ENCODE results near the gene RARB. TPM values are rescaled to one million over a fixed set of nuclear protein-coding genes. Genes with fewer than 3 reads are reported as not detected.

Gene RARB
- total and polyA plus RNA-seq, 9 of the 15 experiments (the other 6 are each of a cell fraction or from before 2014, with no cell fraction given): 0.15 to 1.3 (median 0.27) TPM

DNA sequence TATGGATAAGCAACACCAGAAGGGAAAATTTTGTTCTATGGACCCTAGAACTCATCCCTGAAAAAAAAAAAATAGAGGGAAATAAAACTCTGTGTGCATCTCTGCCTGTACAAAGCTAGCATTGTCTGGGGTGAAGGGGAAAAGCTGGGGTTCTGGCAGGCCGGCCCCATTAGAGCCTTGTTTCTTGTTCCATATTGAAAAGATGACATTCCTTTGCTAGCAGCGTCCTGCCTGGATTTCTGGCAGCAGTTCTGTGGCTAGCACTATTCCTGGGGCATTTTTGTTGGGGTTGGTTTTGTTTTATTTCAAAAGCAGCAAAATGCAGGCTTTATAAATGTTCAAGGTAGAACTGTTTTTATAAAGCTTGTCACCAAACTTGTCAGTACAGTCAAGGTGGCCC is 45.2 kb downstream of the RARB start (continued):
- TF ChIP-seq, protein P1, sequence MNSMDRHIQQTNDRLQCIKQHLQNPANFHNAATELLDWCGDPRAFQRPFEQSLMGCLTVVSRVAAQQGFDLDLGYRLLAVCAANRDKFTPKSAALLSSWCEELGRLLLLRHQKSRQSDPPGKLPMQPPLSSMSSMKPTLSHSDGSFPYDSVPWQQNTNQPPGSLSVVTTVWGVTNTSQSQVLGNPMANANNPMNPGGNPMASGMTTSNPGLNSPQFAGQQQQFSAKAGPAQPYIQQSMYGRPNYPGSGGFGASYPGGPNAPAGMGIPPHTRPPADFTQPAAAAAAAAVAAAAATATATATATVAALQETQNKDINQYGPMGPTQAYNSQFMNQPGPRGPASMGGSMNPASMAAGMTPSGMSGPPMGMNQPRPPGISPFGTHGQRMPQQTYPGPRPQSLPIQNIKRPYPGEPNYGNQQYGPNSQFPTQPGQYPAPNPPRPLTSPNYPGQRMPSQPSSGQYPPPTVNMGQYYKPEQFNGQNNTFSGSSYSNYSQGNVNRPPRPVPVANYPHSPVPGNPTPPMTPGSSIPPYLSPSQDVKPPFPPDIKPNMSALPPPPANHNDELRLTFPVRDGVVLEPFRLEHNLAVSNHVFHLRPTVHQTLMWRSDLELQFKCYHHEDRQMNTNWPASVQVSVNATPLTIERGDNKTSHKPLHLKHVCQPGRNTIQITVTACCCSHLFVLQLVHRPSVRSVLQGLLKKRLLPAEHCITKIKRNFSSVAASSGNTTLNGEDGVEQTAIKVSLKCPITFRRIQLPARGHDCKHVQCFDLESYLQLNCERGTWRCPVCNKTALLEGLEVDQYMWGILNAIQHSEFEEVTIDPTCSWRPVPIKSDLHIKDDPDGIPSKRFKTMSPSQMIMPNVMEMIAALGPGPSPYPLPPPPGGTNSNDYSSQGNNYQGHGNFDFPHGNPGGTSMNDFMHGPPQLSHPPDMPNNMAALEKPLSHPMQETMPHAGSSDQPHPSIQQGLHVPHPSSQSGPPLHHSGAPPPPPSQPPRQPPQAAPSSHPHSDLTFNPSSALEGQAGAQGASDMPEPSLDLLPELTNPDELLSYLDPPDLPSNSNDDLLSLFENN (IDR thresholded peaks at IDR 0.05; ENCODE audit: low read depth in 2 of 2, low read length in 2 of 2): no peak

DNA sequence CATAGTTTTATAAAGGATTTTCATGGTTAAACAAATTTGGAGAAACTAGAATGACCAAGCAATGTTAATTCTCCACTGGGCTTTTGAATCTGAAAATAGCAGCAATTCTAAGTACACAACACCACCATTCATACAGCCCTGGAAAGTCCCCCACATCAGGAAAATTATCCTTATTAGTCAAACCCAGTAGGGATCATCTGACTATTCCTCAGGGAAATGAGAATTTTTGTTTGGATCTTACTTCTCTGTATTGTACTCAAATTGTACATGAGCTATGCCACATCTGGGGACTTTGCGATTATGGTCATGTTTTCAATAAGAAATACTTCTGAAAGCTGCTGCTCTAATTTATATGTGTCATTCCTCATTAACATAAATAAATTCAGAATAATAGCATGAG is 46.0 kb downstream of the RARB start:
- no peak overlapping the region for H2AFZ ChIP-seq (ENCODE audit: low read depth, low read length)
- H3K27ac ChIP-seq (ENCODE audit: extremely low read depth, low read depth, low read length): no peak overlapping the region
- POLR2A ChIA-PET: no interaction called here
- FAIRE-seq: no peak
- intact Hi-C loops (cut with micrococcal nuclease): no loop called here
- no TSS peak for BruUV-seq (replicated peaks)
- H3K4me3 ChIP-seq: no peak overlapping the region
- H3K9me1 ChIP-seq (ENCODE audit: control insufficient read depth, insufficient read depth, low read length): no peaks in the 10 kb centered on the region
- 0% methylated on average over 1 of the region's 1 CpG for WGBS (ENCODE audit: insufficient coverage, low coverage, missing lambda C conversion rate)
- H3K27me3 ChIP-seq (ENCODE audit: control insufficient read depth in 2 of 2, insufficient read depth in 2 of 2, low read length in 2 of 2): no peaks in the 10 kb centered on the region
- H3K36me3 ChIP-seq (ENCODE audit: control insufficient read depth, insufficient read depth, low read length): no peaks in the 10 kb centered on the region
- in situ Hi-C loops (cut with MboI): no loop called here
- H3K9me3 ChIP-seq (replicated peaks; ENCODE audit: control insufficient read depth, insufficient read depth, low read depth, low read length): no peaks in the 10 kb centered on the region
- no peak overlapping the region for H3K4me2 ChIP-seq (ENCODE audit: insufficient read depth, low read length)
- no peaks in the 10 kb centered on the region for H3K79me2 ChIP-seq (ENCODE audit: control insufficient read depth, insufficient read depth, low read length)
- H3K9ac ChIP-seq (ENCODE audit: insufficient read depth in 1 of 2, low read depth in 2 of 2, low read length in 2 of 2): no peak overlapping the region
- CTCF ChIA-PET (ENCODE audit: low intra/inter-chr PET ratio): no interaction called here
- H4K20me1 ChIP-seq (replicated peaks; ENCODE audit: control insufficient read depth, insufficient read depth, low read length): no peaks in the 10 kb centered on the region
- ATAC-seq: no peak
- no peaks in the 10 kb centered on the region for H3K4me1 ChIP-seq (replicated peaks in 1 of 2; ENCODE audit: control insufficient read depth in 2 of 2, insufficient read depth in 2 of 2, low read length in 2 of 2)
- no peak for DNase-seq (ENCODE audit: extremely low read depth in 1 of 4, low spot score in 3 of 4)
- TF ChIP-seq SAP30 (IDR thresholded peaks at IDR 0.05; ENCODE audit: borderline replicate concordance, insufficient read depth, low read depth, low read length, poor library complexity, severe bottlenecking): no peak
- no peak for TF ChIP-seq NR4A1 (CRISPR knock-in tag; IDR thresholded peaks at IDR 0.05)
- TF ChIP-seq NR4A1 (tag; IDR thresholded peaks at IDR 0.05): no peak
- no peak for TF ChIP-seq IRF2 (CRISPR knock-in tag; IDR thresholded peaks at IDR 0.05)
- TF ChIP-seq ZNF668 (CRISPR knock-in tag; IDR thresholded peaks at IDR 0.05): no peak
- TF ChIP-seq PTTG1 (tag; IDR thresholded peaks at IDR 0.05; ENCODE audit: low read depth): no peak
- no peak for TF ChIP-seq EP400 (IDR thresholded peaks at IDR 0.05)
- TF ChIP-seq, protein P2, sequence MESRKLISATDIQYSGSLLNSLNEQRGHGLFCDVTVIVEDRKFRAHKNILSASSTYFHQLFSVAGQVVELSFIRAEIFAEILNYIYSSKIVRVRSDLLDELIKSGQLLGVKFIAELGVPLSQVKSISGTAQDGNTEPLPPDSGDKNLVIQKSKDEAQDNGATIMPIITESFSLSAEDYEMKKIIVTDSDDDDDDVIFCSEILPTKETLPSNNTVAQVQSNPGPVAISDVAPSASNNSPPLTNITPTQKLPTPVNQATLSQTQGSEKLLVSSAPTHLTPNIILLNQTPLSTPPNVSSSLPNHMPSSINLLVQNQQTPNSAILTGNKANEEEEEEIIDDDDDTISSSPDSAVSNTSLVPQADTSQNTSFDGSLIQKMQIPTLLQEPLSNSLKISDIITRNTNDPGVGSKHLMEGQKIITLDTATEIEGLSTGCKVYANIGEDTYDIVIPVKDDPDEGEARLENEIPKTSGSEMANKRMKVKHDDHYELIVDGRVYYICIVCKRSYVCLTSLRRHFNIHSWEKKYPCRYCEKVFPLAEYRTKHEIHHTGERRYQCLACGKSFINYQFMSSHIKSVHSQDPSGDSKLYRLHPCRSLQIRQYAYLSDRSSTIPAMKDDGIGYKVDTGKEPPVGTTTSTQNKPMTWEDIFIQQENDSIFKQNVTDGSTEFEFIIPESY (CRISPR knock-in tag; IDR thresholded peaks at IDR 0.05): no peak
- TF ChIP-seq, protein P3, sequence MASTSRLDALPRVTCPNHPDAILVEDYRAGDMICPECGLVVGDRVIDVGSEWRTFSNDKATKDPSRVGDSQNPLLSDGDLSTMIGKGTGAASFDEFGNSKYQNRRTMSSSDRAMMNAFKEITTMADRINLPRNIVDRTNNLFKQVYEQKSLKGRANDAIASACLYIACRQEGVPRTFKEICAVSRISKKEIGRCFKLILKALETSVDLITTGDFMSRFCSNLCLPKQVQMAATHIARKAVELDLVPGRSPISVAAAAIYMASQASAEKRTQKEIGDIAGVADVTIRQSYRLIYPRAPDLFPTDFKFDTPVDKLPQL (IDR thresholded peaks at IDR 0.05; ENCODE audit: extremely low read depth, insufficient read length): no peak
- TF ChIP-seq HDGF (IDR thresholded peaks at IDR 0.05): no peak
- TF ChIP-seq, protein P4, sequence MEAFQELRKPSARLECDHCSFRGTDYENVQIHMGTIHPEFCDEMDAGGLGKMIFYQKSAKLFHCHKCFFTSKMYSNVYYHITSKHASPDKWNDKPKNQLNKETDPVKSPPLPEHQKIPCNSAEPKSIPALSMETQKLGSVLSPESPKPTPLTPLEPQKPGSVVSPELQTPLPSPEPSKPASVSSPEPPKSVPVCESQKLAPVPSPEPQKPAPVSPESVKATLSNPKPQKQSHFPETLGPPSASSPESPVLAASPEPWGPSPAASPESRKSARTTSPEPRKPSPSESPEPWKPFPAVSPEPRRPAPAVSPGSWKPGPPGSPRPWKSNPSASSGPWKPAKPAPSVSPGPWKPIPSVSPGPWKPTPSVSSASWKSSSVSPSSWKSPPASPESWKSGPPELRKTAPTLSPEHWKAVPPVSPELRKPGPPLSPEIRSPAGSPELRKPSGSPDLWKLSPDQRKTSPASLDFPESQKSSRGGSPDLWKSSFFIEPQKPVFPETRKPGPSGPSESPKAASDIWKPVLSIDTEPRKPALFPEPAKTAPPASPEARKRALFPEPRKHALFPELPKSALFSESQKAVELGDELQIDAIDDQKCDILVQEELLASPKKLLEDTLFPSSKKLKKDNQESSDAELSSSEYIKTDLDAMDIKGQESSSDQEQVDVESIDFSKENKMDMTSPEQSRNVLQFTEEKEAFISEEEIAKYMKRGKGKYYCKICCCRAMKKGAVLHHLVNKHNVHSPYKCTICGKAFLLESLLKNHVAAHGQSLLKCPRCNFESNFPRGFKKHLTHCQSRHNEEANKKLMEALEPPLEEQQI (IDR thresholded peaks at IDR 0.05): no peak

All from K562 (cell line).